HEK293T (cell line): ENCODE data around the gene LGALS7.
"Not testable (repeated sequence)": the region's sequence is repeated elsewhere in the genome, so short reads cannot be mapped to it uniquely, and the experiment has no call there.

Source experiments
- CTCF ChIA-PET: fragments of 350-600 bp; formaldehyde crosslinking; extraction: SDS; loops from one replicate; lab custom pipeline; 2021; ENCODE audit warnings: antibody characterized with exemption, inconsistent platforms; lab: Yijun Ruan, JAX
- POLR2A ChIA-PET: fragments of 350-600 bp; formaldehyde crosslinking; extraction: SDS; loops from one replicate; lab custom pipeline; 2020; ENCODE audit warnings: antibody characterized with exemption, inconsistent platforms; lab: Yijun Ruan, JAX
- DNase-seq: peaks from one replicate; pipeline ENCODE4 v3.0.0; 2012; ENCODE audit warnings: mixed read lengths; ENCODE audit errors: extremely low spot score
- ARNT ChIP-seq: fragments of 450-650 bp; IDR thresholded peaks from 2 replicates; pipeline ENCODE4 v1.6.1; 2017; ENCODE audit warnings: mild to moderate bottlenecking
- BHLHE40 ChIP-seq: fragments of 450-650 bp; IDR thresholded peaks from 2 replicates; pipeline ENCODE4 v1.6.1; 2016; ENCODE audit warnings: mild to moderate bottlenecking, moderate library complexity, borderline replicate concordance
- CTBP1 ChIP-seq: fragments of 450-650 bp; IDR thresholded peaks from 2 replicates; pipeline ENCODE4 v1.6.1; 2016; ENCODE audit warnings: borderline replicate concordance
- ELF4 ChIP-seq: fragments of 450-650 bp; IDR thresholded peaks from 2 replicates; pipeline ENCODE4 v1.6.1; 2017; ENCODE audit warnings: antibody characterized with exemption
- FOXA1 ChIP-seq: fragments of 450-650 bp; IDR thresholded peaks from 2 replicates; pipeline ENCODE4 v1.6.1; 2016; ENCODE audit warnings: mild to moderate bottlenecking
- FOXK2 ChIP-seq: fragments of 450-650 bp; IDR thresholded peaks from 2 replicates; pipeline ENCODE4 v1.6.1; 2016; ENCODE audit warnings: mild to moderate bottlenecking
- FOXM1 ChIP-seq: fragments of 450-650 bp; IDR thresholded peaks from 2 replicates; pipeline ENCODE4 v1.6.1; 2017; ENCODE audit warnings: mild to moderate bottlenecking, borderline replicate concordance
- HDGF ChIP-seq: fragments of 450-650 bp; IDR thresholded peaks from 2 replicates; pipeline ENCODE4 v1.6.1; 2017; ENCODE audit warnings: antibody characterized with exemption, borderline replicate concordance
- L3MBTL2 ChIP-seq: fragments of 450-650 bp; conservative IDR thresholded peaks from 2 replicates; pipeline ENCODE4 v1.6.1; 2016; ENCODE audit warnings: mild to moderate bottlenecking
- LEF1 ChIP-seq: fragments of 450-650 bp; IDR thresholded peaks from 2 replicates; pipeline ENCODE4 v1.6.1; 2017; ENCODE audit warnings: mild to moderate bottlenecking, borderline replicate concordance
- NFRKB ChIP-seq: fragments of 450-650 bp; IDR thresholded peaks from 2 replicates; pipeline ENCODE4 v1.6.1; 2016; ENCODE audit warnings: mild to moderate bottlenecking, moderate library complexity
- SP1 ChIP-seq: fragments of 450-650 bp; IDR thresholded peaks from 2 replicates; pipeline ENCODE4 v1.6.1; 2017
- SUZ12 ChIP-seq: fragments of 450-650 bp; IDR thresholded peaks from 2 replicates; pipeline ENCODE4 v1.6.1; 2016; ENCODE audit warnings: mild to moderate bottlenecking
- TARDBP ChIP-seq: fragments of 450-650 bp; IDR thresholded peaks from 2 replicates; pipeline ENCODE4 v1.6.1; 2016
- ZNF384 ChIP-seq: fragments of 450-650 bp; IDR thresholded peaks from 2 replicates; pipeline ENCODE4 v1.6.1; 2016
- TF ChIP-seq, protein P1 (sequence below): fragments of 450-650 bp; IDR thresholded peaks from 2 replicates; pipeline ENCODE4 v1.6.1; 2016

LGALS7 gene

DNA sequence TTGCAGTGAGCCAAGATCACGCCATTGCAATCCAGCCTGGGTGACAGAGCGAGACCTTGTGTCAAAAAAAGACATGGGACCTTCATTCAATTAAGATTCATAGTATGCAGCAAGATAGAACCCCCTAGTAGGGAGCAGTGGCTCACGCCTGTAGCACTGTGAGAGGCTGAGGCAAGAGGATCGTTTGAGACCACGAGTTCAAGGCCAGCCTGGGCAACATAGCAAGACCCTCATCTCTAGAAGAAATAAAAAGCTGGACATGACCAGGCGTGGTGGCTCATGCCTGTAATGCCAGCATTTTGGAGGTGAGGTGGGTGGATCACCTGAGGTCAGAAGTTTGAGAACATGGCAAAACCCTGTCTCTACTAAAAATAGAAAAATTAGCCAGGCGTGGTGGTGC, 7.1 kb upstream of the LGALS7 start:
- CTCF ChIA-PET: no interaction called here
- no peak for DNase-seq
- TF ChIP-seq FOXA1 (no peak), FOXM1 (no peak), SP1 (no peak), ZNF384 (no peak), LEF1 (no peak), CTBP1 (no peak), NFRKB (no peak), SUZ12 (no peak), HDGF (no peak), TARDBP (no peak), L3MBTL2 (no peak), FOXK2 (no peak), BHLHE40 (no peak), ARNT (no peak), ELF4 (no peak)
- TF ChIP-seq, protein P1, sequence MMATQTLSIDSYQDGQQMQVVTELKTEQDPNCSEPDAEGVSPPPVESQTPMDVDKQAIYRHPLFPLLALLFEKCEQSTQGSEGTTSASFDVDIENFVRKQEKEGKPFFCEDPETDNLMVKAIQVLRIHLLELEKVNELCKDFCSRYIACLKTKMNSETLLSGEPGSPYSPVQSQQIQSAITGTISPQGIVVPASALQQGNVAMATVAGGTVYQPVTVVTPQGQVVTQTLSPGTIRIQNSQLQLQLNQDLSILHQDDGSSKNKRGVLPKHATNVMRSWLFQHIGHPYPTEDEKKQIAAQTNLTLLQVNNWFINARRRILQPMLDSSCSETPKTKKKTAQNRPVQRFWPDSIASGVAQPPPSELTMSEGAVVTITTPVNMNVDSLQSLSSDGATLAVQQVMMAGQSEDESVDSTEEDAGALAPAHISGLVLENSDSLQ: no peak
- POLR2A ChIA-PET: no interaction called here

DNA sequence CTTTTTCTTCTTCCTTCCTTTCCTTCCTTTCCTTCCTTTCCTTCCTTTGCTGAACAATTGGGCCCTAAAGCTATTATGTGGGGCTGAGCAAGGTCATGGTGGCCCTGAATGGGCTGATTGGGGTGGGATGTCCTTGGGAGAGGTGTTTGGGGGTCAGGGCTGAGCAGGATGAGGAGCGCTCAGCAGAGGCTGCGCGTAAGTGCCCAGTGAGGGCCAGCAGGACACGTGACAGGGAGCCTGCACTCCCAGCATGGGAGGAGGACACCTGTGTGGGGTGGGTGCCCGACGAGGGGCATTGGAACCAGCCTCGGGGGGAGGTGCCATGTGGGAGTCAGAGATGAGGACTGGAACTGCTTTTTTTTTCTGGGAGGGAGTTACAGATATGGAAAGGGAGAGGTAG, 5.4 kb upstream of the LGALS7 start:
- ChIA-PET CTCF (interaction anchor here (0.6 kb wide), 2 partner anchors 11 to 508 kb away, joined by 3 read pairs; no protein-coding TSS in a partner anchor), POLR2A (no interaction called here)
- TF ChIP-seq FOXK2 (no peak), CTBP1 (no peak), ELF4 (no peak), BHLHE40 (no peak), ZNF384 (no peak), ARNT (no peak), TARDBP (no peak), SUZ12 (no peak)
- DNase-seq: no peak

DNA sequence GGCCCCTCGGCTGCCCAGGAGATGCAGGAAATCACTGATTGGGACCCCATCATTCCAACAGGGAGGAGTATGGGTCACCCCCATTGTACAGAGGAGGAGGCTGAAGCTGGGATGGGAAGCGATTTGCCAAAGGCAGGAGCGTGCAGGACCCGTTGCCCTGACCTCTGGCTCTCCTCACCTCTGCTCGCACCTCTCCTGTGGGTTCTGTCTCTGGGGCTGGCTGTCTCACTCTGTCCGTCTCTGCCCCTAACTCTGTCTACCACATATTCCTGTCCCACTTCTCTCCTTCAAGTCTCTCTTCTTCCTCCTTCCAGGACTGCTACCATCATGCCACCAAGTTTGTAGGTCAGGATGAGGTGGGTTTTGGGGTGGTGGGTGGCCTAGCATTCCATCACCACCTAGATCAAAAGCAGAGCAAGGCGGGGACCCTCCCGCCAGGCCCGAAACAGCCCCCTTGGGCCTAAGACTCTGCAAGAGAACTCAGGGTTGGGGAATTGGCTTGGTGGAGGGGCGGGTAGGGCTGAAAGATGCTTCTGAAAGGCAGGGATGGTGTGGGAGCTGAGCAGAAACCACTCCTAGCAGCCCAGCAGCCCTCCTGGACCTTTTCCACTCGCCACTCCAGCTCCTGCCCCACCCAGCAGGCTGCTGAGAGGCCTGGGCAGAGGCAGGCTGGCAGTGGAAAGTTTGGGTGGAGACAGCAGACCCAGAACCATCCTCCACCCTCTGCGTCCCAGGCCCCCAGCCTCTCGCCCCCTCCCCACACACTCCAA, 1.0 kb upstream of the LGALS7 start:
- ChIA-PET CTCF (no interaction called here), POLR2A (no interaction called here)
- TF ChIP-seq BHLHE40 (no peak), ZNF384 (no peak), HDGF (no peak), ELF4 (no peak), SP1 (no peak), L3MBTL2 (no peak), TARDBP (no peak), NFRKB (no peak), FOXA1 (no peak), SUZ12 (no peak), LEF1 (no peak), FOXK2 (no peak), CTBP1 (no peak), ARNT (no peak), FOXM1 (no peak)
- TF ChIP-seq, protein P1: no peak
- no peak for DNase-seq

DNA sequence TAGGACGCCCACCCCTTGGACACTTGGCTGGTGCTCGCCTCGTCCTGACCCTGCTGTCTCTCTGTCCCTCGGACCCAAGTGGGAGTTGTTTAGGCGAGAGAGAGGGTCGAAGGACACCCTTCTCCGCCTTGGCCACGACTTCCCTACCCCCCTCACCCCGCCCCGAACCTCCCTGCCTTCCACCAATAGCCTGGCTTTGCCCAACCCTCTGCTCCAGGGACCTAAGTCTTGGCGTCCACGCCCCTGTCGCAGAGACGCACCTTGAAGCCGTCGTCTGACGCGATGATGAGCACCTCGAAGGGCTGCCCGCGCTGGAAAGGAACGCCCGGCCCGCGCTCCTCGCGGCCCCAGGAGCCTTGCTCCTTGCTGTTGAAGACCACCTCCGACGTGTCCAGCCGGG, 1.7 kb downstream of the LGALS7 start:
- POLR2A ChIA-PET, DNase-seq, CTCF ChIA-PET: not testable (repeated sequence)

DNA sequence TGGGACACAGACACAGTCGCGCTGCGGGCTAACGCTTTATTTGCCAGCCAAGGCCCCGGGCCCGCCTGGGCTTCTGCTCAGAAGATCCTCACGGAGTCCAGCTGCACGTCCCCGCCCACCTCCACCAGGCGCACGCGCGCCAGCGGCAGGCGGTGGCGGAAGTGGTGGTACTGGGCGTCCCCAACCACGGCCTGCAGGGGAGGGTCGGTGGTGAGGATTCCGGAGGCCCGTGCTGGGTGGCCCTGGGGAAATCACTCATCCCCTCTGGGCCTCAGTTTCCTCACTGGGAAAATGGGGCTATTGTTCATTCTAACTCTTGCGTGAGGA, 2.4 kb downstream of the LGALS7 start:
- DNase-seq, CTCF ChIA-PET, POLR2A ChIA-PET: not testable (repeated sequence)

DNA sequence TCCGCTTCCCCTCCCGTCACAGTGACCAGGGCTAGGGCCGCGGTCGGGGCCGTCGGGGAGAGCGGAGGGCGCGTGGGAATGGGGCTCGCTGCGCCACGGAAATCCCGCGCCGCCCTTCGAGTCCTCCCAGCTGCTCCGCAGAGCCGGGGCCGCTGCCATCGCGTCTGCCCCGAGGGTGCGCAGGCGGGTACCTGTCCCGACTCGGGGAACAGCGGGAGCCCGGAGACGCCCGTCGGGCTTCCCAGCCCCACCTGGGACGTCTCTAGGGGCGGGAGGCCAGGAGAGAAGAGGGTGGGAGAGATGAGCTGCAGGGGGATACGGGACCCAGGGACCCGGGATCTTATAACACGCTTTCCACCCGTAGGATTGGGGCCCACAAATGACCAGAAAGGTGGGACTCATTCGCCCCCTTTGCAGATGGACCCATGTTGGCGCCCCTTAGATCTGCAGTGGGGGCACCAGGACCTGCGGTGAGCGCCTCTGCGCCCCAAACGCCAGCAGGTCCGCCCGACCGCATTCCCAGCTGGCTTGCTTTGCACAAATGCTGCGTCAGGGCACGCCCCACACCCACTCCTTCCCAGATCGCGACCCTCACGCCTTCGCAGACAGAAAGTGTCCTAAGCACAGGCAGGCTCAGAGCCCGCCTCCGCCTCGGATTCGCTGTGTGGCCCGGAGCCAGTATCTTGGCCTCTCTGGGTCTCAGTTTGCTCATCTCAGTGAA, 2.9 kb downstream of the LGALS7 start:
- POLR2A ChIA-PET, DNase-seq: not testable (repeated sequence)
- CTCF ChIA-PET: interaction anchor here (1.0 kb wide), 1 partner anchor 17 kb away, joined by 8 read pairs; no protein-coding TSS in a partner anchor

DNA sequence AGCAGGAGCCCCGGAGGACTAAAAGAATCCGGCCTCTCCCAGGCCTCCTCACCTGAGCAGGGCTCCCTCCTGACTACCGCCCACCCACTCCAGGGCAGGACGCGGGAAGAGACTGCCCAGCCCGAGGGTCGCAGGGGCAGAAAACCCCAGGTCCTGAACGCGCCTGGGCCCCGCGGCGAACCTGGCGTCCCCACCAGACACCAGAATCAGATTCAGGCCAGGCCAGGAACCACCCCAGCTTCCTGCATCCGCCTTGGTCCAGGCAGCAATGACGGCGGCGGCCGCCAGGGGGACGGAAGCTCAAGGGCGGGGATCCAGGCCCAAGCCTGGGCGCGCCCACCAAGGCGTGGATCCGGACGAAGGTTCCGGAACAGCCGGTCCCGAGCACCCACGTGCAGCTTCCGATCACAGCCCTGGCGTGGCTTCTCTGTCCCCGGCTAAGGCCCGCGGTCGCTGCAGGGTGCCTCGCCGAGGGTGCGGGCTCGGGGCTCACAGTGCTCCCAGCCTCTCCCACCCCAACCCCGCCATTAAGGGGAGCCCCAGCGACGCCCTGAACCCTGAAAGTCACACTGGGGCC, 3.6 kb downstream of the LGALS7 start:
- CTCF ChIA-PET: interaction anchor here (0.7 to 1.0 kb wide), 4 partner anchors 8 to 18 kb away, joined by 3 to 8 read pairs (median 4); no protein-coding TSS in a partner anchor
- TF ChIP-seq TARDBP (no peak), L3MBTL2 (peak; percentile 81), SP1 (no peak), FOXK2 (no peak), FOXM1 (no peak), ARNT (no peak), CTBP1 (no peak)
- TF ChIP-seq, protein P1: no peak

More for the DNA sequence above, 3.6 kb downstream of the LGALS7 start:
- POLR2A ChIA-PET: interaction anchor here (1.0 kb wide), 1 partner anchor 82 kb away, joined by 3 read pairs; no protein-coding TSS in a partner anchor
- DNase-seq: peak; percentile 81
